Ovary (tissue), 3 donors: ENCODE results near the gene PLBD2.

Experiments used
- EP300 ChIP-seq: sonication (generic); formaldehyde crosslinking; IDR thresholded peaks from one replicate; pipeline ENCODE4 v1.6.1; 2017; ENCODE audit warnings: antibody characterized with exemption
- POLR2A ChIP-seq: fragments of 450-650 bp; IDR thresholded peaks from one replicate; pipeline ENCODE4 v1.6.1; 2017; ENCODE audit warnings: antibody characterized with exemption, mild to moderate bottlenecking, moderate library complexity
- TF ChIP-seq, protein P1 (sequence below), 3 donors: fragments of 450-650 bp in 2 of 3; fragments of 200-600 bp in 1 of 3; IDR thresholded peaks; one replicate each; pipeline versions ENCODE4 v1.5.1 to v1.8.0; 2016 to 2022; ENCODE audit warnings: antibody characterized with exemption in 3 of 3, mild to moderate bottlenecking in 1 of 3
- donor health status: DM: no; HTN: no; CAD: no.

DNA sequence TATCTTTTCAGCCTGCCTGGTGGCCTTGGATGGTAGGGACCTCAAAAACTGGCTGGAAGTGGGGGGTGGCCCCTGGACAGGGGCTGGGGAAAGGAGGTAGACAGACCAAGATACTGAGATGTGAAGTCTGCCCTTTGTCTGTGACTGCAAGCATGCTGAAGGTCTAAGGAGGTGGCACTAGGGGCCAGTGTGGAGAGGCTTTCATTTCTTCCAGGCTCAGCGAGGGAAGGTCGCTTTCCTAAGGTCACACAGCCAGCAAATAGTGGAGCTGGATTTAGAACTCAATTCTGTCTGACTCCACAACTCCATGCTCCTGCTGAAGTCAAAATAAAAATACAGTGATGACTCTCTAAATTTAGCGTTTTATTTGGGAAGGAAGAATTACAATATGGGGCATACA, 11.3 kb upstream of the PLBD2 start:
- TF ChIP-seq, protein P1, sequence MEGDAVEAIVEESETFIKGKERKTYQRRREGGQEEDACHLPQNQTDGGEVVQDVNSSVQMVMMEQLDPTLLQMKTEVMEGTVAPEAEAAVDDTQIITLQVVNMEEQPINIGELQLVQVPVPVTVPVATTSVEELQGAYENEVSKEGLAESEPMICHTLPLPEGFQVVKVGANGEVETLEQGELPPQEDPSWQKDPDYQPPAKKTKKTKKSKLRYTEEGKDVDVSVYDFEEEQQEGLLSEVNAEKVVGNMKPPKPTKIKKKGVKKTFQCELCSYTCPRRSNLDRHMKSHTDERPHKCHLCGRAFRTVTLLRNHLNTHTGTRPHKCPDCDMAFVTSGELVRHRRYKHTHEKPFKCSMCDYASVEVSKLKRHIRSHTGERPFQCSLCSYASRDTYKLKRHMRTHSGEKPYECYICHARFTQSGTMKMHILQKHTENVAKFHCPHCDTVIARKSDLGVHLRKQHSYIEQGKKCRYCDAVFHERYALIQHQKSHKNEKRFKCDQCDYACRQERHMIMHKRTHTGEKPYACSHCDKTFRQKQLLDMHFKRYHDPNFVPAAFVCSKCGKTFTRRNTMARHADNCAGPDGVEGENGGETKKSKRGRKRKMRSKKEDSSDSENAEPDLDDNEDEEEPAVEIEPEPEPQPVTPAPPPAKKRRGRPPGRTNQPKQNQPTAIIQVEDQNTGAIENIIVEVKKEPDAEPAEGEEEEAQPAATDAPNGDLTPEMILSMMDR (IDR thresholded peaks at IDR 0.05), result no peak
- TF ChIP-seq POLR2A, result no peak
- TF ChIP-seq EP300, result no peak
